SK-N-MC (cell line): ENCODE data around the gene VAV1.

ENCODE experiments used
- DNase-seq: peaks from one replicate; pipeline ENCODE4 v3.0.0-alpha.2; 2011; ENCODE audit warnings: low read depth, low spot score
- H3K27ac ChIP-seq: fragments of 200-600 bp; sonication (generic); 2 replicates; pipeline ENCODE4 v1.5.1; 2016; ENCODE audit warnings: mixed run types
- H3K36me3 ChIP-seq: fragments of 200-600 bp; sonication (generic); 2 replicates; pipeline ENCODE4 v1.6.1; 2017; ENCODE audit warnings: antibody characterized with exemption, low read length, mixed read lengths; ENCODE audit not compliant: insufficient read depth
- H3K4me3 ChIP-seq: fragments of 200-600 bp; sonication (generic); 2 replicates; pipeline ENCODE4 v1.5.1; 2016
- H3K9ac ChIP-seq: fragments of 200-600 bp; sonication (generic); 2 replicates; pipeline ENCODE4 v1.8.0; 2017; ENCODE audit warnings: mixed run types, mixed read lengths; ENCODE audit not compliant: insufficient read length
- H3K9me3 ChIP-seq: fragments of 200-600 bp; sonication (generic); 2 replicates; pipeline ENCODE4 v1.6.1; 2017; ENCODE audit warnings: low read depth, mild to moderate bottlenecking, antibody characterized with exemption, low read length, moderate library complexity, mixed read lengths
- EZH2 ChIP-seq: fragments of 200-600 bp; sonication (generic); IDR thresholded peaks from one replicate; pipeline ENCODE4 v1.6.1; 2017; ENCODE audit warnings: antibody characterized with exemption
- FOXP2 ChIP-seq: optimal IDR thresholded peaks from 2 replicates; pipeline ENCODE3; 2011; ENCODE audit warnings: mild to moderate bottlenecking, moderate library complexity; ENCODE audit not compliant: insufficient read depth; ENCODE audit errors: extremely low read length, control extremely low read depth
- POLR2AphosphoS5 ChIP-seq: IDR thresholded peaks from 2 replicates; pipeline ENCODE4 v1.6.1; 2012; ENCODE audit warnings: mild to moderate bottlenecking, low read depth, low read length, borderline replicate concordance

VAV1 gene

GRCh38 chr19:6772028-6772865 lies at the start of gene VAV1:
TSS of gene VAV1 (plus strand) at chr19:6772708. CDS start at chr19:6772808, 100 bp downstream.
- H3K9ac ChIP-seq, result no peak within 1 kb of the TSS
- DNase-seq, result no peak
- no peaks in the 10 kb centered on the region for H3K9me3 ChIP-seq
- H3K36me3 ChIP-seq, result no peaks in the 10 kb centered on the region
- peak within 1 kb of the TSS; percentile 89 for H3K27ac ChIP-seq
- TF ChIP-seq EZH2, result no peak
- no peak for TF ChIP-seq FOXP2
- TF ChIP-seq POLR2AphosphoS5, result no peak
- H3K4me3 ChIP-seq, result peak within 1 kb of the TSS; percentile 71

- H3K27ac ChIP-seq, result no peak overlapping the region
- DNase-seq, result no peak
- H3K4me3 ChIP-seq, result no peak overlapping the region
- no peak overlapping the region for H3K9ac ChIP-seq
- H3K9me3 ChIP-seq, result no peaks in the 10 kb centered on the region
- TF ChIP-seq EZH2, result no peak
- no peak for TF ChIP-seq FOXP2
- no peak for TF ChIP-seq POLR2AphosphoS5
- H3K36me3 ChIP-seq, result no peaks in the 10 kb centered on the region
These were observed 49.3 kb upstream of the VAV1 start for GRCh38 chr19:6723108-6723618.

- TF ChIP-seq POLR2AphosphoS5 (no peak), EZH2 (no peak), FOXP2 (no peak)
- H3K9me3 ChIP-seq, result no peaks in the 10 kb centered on the region
- no peaks in the 10 kb centered on the region for H3K36me3 ChIP-seq
- no peak for DNase-seq
- no peak overlapping the region for H3K9ac ChIP-seq
- no peak overlapping the region for H3K4me3 ChIP-seq
- H3K27ac ChIP-seq, result no peak overlapping the region
These were observed 48.8 kb upstream of the VAV1 start for GRCh38 chr19:6723738-6724137.

- Histone ChIP-seq H3K27ac (no peak overlapping the region), H3K36me3 (no peaks in the 10 kb centered on the region), H3K4me3 (no peak overlapping the region), H3K9ac (no peak overlapping the region), H3K9me3 (no peaks in the 10 kb centered on the region)
- TF ChIP-seq FOXP2, result no peak
- no peak for DNase-seq
These were observed 47.6 kb upstream of the VAV1 start for GRCh38 chr19:6724631-6725492.

GRCh38 chr19:6725513-6726231 lies 46.8 kb upstream of the VAV1 start:
- DNase-seq, result no peak
- Histone ChIP-seq H3K36me3 (no peaks in the 10 kb centered on the region), H3K27ac (no peak overlapping the region), H3K4me3 (no peak overlapping the region), H3K9me3 (no peaks in the 10 kb centered on the region), H3K9ac (no peak overlapping the region)
- TF ChIP-seq FOXP2 (no peak), POLR2AphosphoS5 (no peak), EZH2 (no peak)

GRCh38 chr19:6728346-6728745 lies 44.2 kb upstream of the VAV1 start:
- Histone ChIP-seq H3K9ac (no peak overlapping the region), H3K4me3 (no peak overlapping the region), H3K27ac (no peak overlapping the region), H3K36me3 (no peaks in the 10 kb centered on the region), H3K9me3 (no peaks in the 10 kb centered on the region)
- no peak for TF ChIP-seq EZH2
- DNase-seq, result no peak

- Histone ChIP-seq H3K27ac (no peak overlapping the region), H3K36me3 (no peaks in the 10 kb centered on the region), H3K4me3 (no peak overlapping the region), H3K9me3 (no peaks in the 10 kb centered on the region), H3K9ac (no peak overlapping the region)
- DNase-seq, result no peak
- TF ChIP-seq EZH2 (no peak), POLR2AphosphoS5 (no peak), FOXP2 (no peak)
These were observed 42.8 kb upstream of the VAV1 start for GRCh38 chr19:6729573-6730152.
